Activated B cell treated with CpG ODN at 0.5 μM for 24 hours (primary cell): ENCODE results near the gene KIF13A. TPM values are rescaled to one million over a fixed set of nuclear protein-coding genes. Genes with fewer than 3 reads are reported as not detected.

Source experiments
- ATAC-seq: fragments of 200-7000 bp; cut with Tn5 transposase; one replicate; pipeline ENCODE4 v1.10.0; 2021; ENCODE audit warnings: low read depth, mild to moderate bottlenecking, moderate library complexity
- CTCF ChIA-PET: fragments of 350-600 bp; sonication (Branson Sonifier 250); formaldehyde crosslinking; loops from one replicate; lab custom pipeline; 2021; ENCODE audit warnings: antibody characterized with exemption; lab: Charles Lee
- POLR2A ChIA-PET: fragments of 350-600 bp; sonication (Branson Sonifier 250); formaldehyde crosslinking; loops from one replicate; lab custom pipeline; 2021; ENCODE audit warnings: antibody characterized with exemption; lab: Charles Lee
- DNase-seq: peaks from one replicate; pipeline ENCODE4 v3.0.0; 2022
- H3K27ac Mint-ChIP-seq: one replicate; pipeline ENCODE4 v1.8.0; 2020; ENCODE audit warnings: mixed read lengths
- H3K27me3 Mint-ChIP-seq: one replicate; pipeline ENCODE4 v1.8.0; 2021; ENCODE audit warnings: mixed read lengths
- H3K36me3 Mint-ChIP-seq: one replicate; pipeline ENCODE4 v1.8.0; 2021; ENCODE audit warnings: low read depth, mixed read lengths
- H3K4me1 Mint-ChIP-seq: one replicate; pipeline ENCODE4 v1.8.0; 2021; ENCODE audit warnings: mixed read lengths
- H3K4me3 Mint-ChIP-seq: one replicate; pipeline ENCODE4 v1.8.0; 2020; ENCODE audit warnings: mild to moderate bottlenecking, mixed read lengths
- H3K9me3 Mint-ChIP-seq: one replicate; pipeline ENCODE4 v1.8.0; 2020; ENCODE audit warnings: mixed read lengths
- intact Hi-C: fragments of 100-400 bp; cut with micrococcal nuclease; formaldehyde crosslinking; loops from one replicate; pipeline ENCODE4 v1.15.1; 2024
- total RNA-seq: library from RNA; stranded (reverse); gene quantifications from 2 replicates; pipeline ENCODE4 v1.2.3, GENCODE V29; 2022
- TF ChIP-seq, protein P1 (sequence below): fragments of 200-600 bp; IDR thresholded peaks from one replicate; pipeline ENCODE4 v1.8.0; 2022; ENCODE audit warnings: antibody characterized with exemption, mild to moderate bottlenecking

KIF13A gene
- total RNA-seq, 1 donor from 2014 or later, result 14.1 TPM

DNA sequence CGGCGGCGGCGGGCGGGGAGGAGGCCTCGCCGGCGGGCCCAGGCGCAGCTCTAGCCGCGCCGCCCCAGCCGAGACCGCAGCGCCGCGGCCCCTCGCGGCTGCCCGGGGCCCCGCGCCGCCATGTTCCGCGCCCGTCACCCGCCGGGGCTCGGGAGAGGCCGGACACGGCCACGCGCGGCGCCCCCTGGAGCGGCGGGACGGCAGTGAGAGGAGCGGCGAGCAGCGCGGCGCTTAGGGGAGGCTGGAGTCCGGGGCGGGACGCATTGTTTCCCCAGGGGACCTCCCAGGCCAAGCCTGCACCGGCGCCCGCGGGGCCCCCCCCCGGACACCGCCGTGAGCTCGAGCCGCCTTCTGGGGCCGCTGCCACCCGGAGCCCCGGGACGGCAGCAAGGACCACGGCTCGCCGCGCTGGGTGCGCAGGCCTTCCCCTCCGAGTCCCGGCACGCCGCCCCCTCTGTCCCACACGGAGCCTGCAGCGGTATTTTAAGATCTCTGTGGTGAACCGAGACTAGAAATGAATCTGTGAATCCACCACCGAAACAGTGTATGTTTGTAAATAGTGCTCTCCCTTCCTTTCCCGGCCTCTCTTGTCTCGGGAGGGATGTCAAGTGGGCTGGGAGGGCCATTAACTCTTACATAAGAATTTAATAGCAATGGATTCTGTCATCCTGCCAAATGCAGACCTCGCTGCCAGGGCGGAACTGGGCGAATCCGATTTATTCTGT lies 424 bp upstream of the KIF13A start:
- ATAC-seq (peak; percentile 76), DNase-seq (peak; percentile 72)
- Mint-ChIP-seq H3K27ac (peak overlapping the region; percentile 88), H3K4me1 (peaks cover 32% of the 10 kb centered on the region), H3K36me3 (no peaks in the 10 kb centered on the region), H3K4me3 (peak overlapping the region; percentile 91), H3K9me3 (no peaks in the 10 kb centered on the region), H3K27me3 (no peaks in the 10 kb centered on the region)
- CTCF ChIA-PET, result no interaction called here
- TF ChIP-seq, protein P1, sequence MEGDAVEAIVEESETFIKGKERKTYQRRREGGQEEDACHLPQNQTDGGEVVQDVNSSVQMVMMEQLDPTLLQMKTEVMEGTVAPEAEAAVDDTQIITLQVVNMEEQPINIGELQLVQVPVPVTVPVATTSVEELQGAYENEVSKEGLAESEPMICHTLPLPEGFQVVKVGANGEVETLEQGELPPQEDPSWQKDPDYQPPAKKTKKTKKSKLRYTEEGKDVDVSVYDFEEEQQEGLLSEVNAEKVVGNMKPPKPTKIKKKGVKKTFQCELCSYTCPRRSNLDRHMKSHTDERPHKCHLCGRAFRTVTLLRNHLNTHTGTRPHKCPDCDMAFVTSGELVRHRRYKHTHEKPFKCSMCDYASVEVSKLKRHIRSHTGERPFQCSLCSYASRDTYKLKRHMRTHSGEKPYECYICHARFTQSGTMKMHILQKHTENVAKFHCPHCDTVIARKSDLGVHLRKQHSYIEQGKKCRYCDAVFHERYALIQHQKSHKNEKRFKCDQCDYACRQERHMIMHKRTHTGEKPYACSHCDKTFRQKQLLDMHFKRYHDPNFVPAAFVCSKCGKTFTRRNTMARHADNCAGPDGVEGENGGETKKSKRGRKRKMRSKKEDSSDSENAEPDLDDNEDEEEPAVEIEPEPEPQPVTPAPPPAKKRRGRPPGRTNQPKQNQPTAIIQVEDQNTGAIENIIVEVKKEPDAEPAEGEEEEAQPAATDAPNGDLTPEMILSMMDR, result no peak
- intact Hi-C loops, result loop anchor here (1.0 to 10.0 kb wide), 9 partner anchors 103 to 487 kb away; partner anchors contain the start of genes FAM8A1, KDM1B, NHLRC1 and NUP153
- POLR2A ChIA-PET, result interaction anchor here (0.7 to 1.3 kb wide), 2 partner anchors 9 to 168 kb away, joined by 3 to 4 read pairs; no protein-coding TSS in a partner anchor

DNA sequence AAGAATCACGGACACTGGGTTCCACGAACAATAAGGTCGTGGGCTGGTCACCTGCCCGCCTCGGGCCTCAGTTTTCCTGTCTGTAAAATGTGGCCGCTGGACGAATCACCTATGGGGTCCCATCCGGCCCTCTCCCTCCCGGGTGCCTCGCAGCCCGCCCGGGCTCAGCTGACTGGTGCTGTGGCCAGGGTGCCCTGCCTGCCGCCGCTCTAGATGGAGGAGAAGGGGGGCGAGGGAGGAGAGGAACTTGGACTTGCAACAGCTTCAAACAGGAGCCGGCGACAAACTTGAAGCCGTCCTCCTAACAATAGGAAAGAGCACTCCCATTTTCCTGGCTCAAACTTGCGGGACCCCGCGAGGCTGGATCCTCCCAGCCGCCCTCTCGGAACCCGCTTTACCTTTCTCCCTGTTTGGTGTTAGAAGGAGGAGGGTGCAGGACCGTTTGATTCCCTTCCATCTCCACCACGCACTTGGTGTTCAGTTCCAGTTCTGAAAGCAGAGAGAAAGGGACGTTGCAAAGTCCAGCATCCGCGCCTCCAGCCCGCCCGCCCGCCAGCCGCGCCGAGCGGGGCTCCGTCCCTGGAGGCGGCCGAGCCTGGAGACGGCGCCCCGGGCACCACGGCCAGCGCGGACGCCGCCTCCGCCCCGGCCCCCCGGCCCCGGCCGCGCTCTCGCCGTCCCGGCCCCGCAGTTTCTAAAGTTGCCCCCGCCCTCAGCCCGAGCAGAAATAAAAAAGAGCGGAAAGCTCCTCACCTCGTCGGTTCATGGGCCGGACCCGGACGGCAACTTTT lies 584 bp downstream of the KIF13A start:
- Mint-ChIP-seq H3K4me3 (peak overlapping the region; percentile 86), H3K27me3 (no peaks in the 10 kb centered on the region), H3K4me1 (peaks cover 32% of the 10 kb centered on the region), H3K27ac (peak overlapping the region; percentile 71), H3K9me3 (no peaks in the 10 kb centered on the region), H3K36me3 (no peaks in the 10 kb centered on the region)
- ATAC-seq, result peak; percentile 15
- ChIA-PET POLR2A (interaction anchor here (1.0 to 1.3 kb wide), 3 partner anchors 8 to 515 kb away, joined by 3 to 4 read pairs (median 3); no protein-coding TSS in a partner anchor), CTCF (no interaction called here)
- intact Hi-C loops, result loop anchor here (1.0 to 10.0 kb wide), 5 partner anchors 135 to 488 kb away; partner anchors contain the start of genes NHLRC1, NUP153 and RNF144B
- TF ChIP-seq, protein P1, result no peak
- DNase-seq, result peak; percentile 43

DNA sequence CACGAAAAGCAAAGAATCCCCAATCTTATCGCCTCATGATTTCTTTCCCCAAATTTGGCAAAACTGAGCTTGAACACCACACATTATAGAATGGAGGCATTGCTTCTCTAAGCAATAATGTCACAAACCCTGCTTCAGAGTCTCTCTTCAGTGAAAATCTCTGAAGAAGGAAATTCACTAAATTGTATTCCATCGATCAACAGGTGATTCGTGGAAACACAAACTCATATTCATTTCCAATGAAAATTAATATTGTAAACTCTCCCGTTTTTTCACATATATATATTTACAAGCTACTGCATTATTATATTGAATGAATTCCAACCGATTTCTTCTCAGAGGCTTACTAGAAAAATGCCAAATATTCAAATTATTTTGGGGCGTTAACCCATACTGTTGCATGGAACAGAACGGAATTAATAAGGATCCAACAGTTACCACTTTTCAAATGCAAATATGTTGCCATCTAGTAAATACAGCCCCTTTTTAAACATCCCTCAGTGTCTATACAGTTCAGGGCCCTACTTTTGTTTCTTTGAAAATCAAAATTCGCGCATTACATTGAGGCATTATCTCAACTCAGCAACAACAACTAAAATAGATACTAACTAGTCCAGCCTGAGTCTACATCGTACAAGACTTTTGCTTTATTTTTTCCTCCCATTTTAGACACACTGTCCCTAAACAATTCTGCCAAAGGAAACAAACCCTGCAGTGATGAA lies 1.3 kb downstream of the KIF13A start:
- peak overlapping the region; percentile 86 for H3K4me3 Mint-ChIP-seq
- no peaks in the 10 kb centered on the region for H3K36me3 Mint-ChIP-seq
- CTCF ChIA-PET, result no interaction called here
- DNase-seq (no peak), ATAC-seq (no peak)
- H3K27ac Mint-ChIP-seq, result no peak overlapping the region
- TF ChIP-seq, protein P1, result no peak
- POLR2A ChIA-PET, result interaction anchor here (1.0 to 1.2 kb wide), 2 partner anchors 101 to 516 kb away, joined by 3 read pairs; no protein-coding TSS in a partner anchor
- no peaks in the 10 kb centered on the region for H3K9me3 Mint-ChIP-seq
- intact Hi-C loops, result loop anchor here (5.0 to 10.0 kb wide), 4 partner anchors 136 to 489 kb away; partner anchors contain the start of genes NHLRC1 and RNF144B
- peaks cover 32% of the 10 kb centered on the region for H3K4me1 Mint-ChIP-seq
- no peaks in the 10 kb centered on the region for H3K27me3 Mint-ChIP-seq

DNA sequence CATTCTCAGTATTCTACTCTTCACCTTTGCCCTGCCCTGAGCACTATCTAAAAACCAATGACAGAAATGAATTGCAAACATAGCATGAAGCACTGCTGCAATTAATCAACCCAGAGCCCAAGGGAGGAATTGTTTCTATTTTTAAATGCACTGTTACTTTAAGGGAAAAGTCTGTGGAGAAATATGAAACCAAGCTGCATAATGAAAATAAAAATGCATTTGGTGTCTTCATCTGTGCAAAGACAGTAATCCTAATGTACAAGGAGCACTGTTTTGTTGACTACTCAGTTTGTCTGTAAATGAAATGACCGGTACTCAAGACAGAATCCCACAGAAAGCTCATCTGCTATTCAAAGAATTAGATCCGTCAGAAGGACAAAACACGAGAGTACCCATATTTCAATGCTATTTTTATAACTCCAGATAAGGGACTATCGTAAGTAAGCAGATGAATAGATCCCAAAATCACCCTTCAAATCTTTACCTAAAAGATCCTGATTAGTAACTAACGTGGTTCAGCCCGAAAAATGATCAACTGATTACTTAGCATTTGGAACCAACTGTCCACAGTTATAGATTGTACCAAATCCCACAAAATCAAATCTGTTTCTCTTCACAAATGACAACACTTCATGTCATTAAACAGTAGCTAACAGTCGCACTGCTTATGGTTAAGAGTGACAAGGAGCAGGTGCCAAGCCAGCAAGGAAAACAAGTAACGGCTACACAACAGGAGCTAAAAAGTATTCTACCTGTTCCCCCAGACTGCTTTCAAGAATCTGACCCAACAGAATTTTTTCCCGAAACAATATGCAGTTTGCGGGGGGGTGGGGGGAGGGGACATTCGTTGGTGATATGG lies 2.4 kb downstream of the KIF13A start:
- no peaks in the 10 kb centered on the region for H3K36me3 Mint-ChIP-seq
- peaks cover 42% of the 10 kb centered on the region for H3K4me1 Mint-ChIP-seq
- POLR2A ChIA-PET, result no interaction called here
- no peak overlapping the region for H3K27ac Mint-ChIP-seq
- no peak for DNase-seq
- TF ChIP-seq, protein P1, result no peak
- no peaks in the 10 kb centered on the region for H3K27me3 Mint-ChIP-seq
- H3K9me3 Mint-ChIP-seq, result no peaks in the 10 kb centered on the region
- no peak overlapping the region for H3K4me3 Mint-ChIP-seq
- intact Hi-C loops, result loop anchor here (5.0 to 10.0 kb wide), 4 partner anchors 137 to 490 kb away; partner anchors contain the start of genes NHLRC1 and RNF144B
- ATAC-seq, result no peak
- CTCF ChIA-PET, result no interaction called here
